A204.1 (cell line): Measurements from ENCODE around the gene KCNJ5.

Experiments used
- FAIRE-seq: peaks from 2 replicates; lab custom pipeline; 2012; peaks lifted over from hg19 to GRCh38; lab: Jason Lieb, UNC

The KCNJ5 gene

DNA sequence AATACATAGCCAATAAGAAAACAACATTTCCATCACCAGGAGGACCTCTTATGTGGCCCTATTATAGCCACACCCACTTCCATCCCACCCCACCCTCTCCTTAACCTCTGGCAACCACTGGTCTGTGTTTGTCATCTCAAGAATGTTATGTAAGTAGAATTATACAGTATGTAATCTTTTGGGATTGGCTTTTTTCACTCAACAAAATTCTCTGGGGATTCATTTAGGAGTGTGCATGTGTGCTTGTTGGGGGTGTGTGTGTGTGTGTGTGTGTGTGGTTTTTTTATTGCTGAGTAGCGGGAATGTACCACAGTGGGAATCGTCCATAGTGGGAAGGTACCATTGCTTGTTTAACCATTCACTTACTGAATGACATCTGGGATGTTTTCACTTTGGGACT lies 5.2 kb downstream of the KCNJ5 start:
- no peak for FAIRE-seq

DNA sequence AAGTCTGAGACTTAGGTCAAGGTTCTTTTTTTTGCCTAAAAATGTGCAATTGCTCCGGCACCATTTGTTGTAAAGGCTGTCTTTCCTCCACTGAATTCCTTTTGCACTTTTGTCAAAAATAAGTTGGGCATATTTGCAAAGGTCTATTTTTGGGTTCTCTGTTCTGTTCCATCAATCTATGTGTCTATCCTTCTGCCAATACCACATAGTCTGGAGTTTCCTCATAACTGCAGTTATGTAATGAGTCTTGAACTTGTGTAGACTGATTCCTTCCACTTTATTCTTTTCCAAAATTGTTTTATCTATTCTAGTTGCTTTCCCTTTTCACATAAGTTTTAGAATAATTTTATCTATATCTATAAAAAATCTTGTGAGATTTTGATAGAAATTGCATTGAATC lies 6.7 kb downstream of the KCNJ5 start:
- no peak for FAIRE-seq

DNA sequence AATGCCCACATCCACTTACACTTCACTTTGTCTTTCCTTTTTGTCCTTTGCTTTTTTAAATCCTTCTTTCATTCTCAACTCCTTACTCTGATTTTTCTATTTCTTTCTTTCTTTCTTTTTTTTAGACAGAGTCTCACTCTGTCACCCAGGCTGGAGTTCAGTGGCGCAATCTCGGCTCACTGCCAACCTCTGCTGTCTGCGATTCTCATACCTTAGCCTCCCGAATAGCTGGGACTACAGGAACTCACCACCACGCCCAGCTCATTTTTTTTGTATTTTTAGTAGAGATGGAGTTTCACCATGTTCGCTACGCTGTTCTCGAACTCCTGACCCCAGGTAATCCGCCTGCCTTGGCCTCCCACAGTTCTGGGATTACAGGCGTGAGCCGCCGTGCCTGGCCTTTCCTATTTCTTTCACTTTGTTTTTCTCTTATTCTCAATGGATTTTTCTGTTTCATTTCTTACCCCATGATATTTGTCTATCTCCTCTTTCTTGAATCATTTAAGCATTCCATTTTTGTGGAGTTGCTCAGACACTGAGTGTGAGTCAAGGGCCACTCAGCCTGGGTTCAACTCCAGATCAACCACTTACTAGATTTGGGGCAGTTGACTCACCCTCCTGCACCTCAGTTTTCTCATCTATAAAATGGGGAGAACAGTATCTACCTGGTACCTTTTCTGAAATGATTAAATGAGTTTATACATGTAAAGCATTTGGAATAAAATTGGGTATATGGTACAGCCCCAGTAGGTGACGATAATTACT lies 7.6 kb downstream of the KCNJ5 start:
- FAIRE-seq, result no peak

DNA sequence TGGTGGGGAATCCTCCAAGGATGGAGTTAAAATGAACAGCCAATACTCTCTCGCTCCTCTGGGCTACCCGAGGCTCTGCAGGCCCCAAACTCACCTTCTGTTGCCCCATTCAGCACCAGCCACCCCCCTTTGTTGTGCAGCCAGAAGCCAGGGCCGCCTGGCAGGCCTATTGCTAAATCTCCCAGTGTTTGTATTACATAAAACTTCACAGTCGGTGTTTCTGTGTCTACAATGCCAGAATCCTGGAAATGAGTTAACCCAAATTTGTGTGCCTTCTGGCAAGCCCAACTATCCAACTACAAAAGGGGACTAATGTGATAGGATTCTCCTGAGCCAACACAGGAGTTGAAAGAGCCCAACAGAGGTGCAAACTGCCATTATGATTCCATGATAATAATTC lies 9.3 kb downstream of the KCNJ5 start:
- FAIRE-seq, result no peak

DNA sequence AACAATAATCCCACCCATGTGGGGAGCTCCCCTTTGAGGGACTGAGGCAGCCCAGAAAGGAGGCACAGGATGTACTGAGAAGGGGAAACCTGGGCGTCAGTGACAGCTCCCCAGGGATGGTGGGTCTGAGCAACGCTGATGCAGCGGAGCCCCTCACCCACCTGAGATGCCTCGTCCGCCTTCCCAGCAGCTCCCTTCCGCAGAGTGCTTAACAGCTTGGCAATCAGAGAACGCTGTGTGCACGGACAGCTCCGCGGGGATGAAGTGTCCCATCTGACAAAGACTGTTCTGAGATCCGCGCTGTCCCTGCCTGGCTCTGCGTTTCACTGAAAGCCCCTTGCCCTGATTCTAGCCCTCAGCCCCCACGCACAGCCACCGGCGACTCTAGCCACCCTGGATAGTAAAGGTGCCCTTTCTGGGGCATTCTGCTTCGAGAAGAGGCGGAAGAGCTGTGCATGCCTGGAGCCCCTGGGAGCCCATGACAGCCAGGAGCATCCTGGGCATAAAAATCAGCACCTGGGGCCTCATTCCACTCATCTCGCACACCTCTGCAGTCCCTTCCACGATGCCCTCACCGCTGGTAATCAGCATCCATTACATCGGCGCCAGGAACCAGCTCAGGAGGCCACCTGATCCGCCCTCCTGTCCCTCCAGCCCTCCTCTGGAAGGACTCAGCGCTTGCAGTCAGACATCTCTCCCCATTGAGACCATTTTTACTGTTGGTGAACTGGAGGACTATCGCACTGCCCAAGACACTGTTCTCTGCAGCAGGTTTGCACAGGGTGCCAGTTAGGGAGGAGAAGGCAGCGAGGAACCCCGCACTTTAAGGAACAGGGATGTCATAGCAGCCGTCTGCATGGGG lies 10.7 kb downstream of the KCNJ5 start:
- no peak for FAIRE-seq

DNA sequence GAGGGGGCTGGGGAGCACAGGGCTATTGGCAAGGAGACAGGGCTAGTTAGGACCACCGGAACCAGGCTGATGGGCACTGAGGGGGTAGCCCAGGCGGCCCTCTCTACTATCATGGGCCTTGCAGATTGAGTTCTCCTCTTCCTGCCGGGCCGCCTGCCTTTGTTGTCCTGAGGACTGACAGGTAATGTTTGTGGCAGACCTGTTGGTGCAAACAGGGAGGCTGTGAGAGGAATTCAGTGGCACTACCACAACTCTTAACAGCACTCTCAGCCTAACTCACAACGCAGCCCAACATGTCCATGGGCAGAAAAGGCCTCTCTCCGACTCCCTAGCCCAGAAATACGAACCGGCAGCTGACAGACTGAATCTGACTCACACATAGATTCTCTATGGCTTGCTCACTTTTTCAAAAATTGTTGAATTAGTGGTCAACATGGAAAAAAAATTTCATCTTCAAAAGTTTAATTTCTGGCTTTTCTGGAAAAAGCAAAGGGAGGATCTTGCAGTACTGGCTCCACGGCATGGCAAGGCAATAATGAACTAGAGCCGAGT lies 11.4 kb downstream of the KCNJ5 start:
- no peak for FAIRE-seq

DNA sequence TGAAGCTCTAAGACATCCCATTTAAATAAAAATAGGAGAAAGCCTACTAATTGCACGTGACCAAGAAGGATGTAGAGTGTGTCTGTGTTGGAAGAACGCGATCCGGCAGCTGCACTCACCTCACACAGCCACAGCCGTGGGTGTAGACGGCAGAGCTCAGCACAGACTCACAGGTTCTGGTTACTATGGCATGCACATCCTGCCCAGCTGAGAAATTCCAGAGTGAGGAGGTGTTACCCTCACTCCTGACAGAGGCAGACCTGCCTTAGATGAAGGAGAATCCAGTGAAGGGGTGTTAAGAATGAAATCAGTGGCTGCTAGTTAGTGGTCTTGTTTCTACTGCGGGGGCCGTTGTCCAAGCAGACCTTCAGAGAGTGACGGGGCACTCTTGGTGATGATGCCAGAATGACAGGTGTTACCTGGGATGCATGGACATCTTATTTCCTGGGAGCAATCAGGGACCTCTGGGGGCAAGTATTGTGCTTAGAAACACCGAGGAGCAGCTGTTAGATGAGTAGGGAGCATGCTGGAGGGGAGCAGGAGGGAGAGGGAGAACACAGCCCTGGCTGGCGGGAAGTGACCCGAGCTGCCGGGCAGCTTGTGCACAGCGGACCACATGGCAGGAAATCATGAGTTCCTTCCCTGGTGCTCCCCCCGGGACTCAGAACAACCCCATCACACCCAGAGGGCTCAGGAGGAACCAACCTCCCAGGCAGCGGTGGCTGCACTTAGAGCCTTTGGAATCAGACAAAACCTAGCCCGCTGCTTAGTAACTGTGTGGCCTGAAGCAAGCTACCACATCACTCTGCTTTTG lies 12.3 kb downstream of the KCNJ5 start:
- no peak for FAIRE-seq

DNA sequence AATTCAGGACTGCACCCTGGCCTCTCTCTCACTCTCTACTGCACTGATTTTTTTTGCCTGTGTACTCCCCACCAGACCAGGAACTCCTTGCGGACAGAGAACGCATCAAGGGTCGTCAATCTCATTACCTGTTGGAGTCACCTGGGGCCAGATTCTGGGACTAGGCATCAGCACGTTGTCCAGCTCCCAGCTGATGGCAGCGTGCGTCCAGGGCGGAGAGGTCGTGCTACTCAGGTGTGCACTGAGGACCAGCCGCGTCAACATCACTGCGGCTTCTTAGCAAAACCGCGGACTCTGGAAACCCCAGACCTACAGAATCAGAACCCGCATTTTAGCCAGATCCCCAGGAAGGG lies 13.1 kb downstream of the KCNJ5 start:
- no peak for FAIRE-seq

DNA sequence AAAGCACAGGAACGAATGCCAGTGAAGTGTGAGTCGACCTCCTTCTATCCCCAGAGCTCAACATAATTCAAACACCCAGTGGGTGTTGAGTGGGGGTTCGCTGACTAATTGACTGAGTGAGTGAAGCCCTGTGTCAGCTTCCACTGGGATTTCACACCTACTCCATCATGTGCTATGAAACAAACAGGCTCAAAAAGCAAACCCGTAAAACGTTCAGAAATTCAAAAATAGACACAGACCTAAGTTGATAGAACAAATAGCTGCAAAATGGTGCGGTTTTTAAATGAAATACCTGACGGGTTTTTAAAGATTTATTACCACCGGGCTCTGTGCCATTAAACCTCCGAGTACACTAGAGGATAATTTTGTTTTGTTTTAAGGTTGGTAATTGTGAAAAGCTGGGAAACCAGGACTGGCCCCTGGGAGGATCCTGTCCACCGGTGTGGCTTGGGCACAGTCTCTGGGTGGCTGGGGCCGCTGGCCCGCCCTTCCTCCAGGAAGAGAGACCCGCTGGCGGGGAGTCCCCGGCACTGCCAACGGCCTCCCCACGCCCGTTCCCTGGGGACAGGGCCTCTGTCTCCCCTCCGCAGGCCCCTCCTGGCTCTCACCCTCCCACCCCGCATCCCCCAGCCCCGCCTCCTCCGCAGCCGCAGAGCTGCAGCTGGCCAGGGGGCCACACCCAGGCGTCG lies 13.6 kb downstream of the KCNJ5 start:
- FAIRE-seq, result no peak

DNA sequence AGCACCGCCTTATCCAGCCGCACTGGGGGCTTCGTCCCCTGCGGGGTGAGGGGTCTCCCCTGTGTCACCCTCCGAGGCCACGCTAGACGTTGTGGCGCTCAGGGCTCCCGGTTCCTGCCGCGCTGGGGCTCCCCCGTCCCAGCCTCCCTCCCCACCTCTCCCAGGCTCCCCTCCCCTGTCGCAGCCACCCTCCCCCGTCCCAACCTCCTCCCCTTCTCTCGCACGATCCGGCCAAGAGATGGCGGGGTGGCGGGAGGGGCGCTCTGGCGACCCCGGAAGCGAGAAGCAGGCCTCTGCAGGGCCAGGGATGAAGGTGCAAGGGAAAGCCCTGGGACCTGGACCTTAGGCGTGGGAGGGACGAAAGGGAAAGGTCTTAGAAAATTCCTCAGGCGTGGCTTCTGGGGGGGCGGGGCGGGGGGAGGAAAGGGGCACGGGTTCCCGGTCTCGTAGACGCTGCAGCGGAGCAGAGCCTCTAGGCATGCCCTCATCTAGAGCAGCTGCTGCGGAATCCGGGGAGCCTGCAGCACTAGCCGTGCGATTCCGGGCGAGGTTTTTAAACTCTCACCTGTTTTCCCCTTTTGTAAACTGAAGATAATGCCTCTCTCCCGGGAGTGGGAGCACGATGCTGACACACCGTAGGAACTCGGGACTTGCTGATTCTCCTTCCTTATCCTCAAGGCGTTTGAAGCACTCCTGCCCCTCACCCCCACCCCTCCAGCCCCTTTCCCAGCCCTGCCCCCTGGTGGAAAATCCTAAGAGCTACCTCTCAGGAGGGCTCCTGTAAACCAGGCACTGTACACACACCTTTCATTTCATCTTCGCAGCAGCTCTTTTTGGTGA lies 14.4 kb downstream of the KCNJ5 start:
- FAIRE-seq, result no peak

DNA sequence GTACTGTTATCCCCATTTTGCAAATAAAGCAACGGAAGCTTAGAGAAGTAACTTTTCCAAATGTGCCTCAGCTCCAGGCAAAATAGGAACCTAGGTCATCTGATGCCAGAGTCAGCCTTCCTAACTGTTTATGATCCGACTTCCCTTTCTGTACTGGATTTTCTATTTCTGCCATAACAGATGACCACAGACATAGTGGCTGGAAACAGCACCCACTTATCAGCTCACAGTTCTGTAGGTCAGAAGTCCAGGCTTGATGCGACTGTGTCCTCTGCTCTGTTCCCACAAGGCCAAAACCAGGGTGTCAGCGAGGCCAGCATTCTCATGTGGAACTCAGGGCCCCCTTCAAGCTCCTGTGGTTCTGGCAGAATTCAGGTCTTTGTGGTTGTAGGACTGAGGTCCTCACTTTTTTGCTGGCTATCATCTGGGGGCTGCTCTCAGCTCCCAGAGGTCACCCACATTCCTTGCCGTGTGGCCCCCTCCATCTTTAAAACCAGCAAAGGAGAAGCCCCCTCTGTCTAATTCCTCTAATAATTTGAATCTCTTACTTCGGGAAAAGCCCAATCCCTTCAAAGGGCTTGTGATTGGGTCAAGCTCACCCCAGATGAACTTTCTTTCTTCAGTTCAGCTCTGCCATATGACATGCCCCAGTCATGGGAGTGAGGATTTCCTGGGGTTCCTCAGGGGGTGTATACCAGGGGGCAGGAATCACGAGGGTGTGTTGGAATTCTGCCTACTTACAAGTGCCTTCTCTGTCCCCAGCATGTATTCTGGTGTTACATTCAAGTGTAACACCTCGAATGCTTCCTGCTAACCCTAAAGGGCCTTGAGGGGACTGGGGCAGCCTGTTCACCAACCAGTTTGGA lies 15.3 kb downstream of the KCNJ5 start:
- FAIRE-seq, result no peak

DNA sequence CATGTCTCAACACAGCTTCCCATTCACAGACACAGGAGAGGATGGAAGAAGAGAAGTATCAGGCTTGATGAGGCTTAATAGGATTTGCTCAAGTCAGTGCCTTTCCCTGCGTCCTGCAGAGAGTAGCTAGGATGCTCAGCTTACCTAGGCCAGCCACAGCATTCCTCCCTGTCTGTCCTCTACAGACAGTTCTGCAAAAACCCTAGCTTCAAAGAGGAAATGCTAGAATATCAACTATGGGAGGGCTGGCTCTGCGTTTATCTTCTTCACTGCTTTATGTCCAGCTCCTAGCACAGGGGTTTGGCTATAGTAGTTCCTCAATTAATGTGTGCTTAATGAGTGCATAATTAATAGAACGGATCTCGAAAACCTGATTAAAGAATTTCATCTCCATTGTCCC lies 16.4 kb downstream of the KCNJ5 start:
- no peak for FAIRE-seq

DNA sequence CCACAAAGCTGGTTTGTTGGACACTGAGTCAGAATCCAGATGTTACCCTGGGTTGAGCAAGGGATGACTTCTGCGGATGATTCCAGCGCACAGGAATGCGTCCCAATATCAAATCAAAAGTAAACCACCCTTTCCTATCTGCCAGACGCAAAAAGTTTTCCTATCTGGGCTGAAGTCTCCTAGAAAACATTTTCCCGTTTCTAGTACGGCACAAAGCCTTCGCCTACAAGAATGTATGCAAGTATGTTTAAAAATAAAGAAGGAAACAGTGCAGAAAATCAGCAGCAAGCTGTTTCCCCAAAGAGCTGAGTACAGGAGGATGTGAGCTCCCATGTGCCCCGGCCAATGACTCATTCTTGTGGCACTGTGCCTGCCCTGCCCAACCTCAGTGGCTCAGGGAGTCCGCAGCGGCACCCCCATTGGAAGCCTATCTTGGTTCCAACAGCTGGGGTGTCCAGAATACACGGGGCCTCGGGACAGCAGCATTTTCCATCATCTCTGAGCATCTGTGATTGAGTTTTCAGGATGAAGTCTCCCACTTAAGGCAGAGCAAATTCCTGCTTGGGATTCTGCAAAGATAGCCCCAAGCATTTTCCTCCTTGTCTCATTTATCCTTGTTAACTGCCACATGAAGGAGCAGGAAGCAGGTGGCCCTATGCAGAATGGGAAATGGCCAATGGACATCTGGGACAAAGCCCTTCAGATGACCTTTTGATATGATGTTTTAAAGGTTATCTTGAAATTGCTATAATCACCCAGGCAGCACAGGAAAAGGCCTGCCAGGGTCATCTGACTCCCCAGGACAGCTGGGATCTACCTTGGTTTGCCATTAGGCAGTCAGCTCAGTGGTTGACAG lies 17.5 kb downstream of the KCNJ5 start:
- FAIRE-seq, result no peak

DNA sequence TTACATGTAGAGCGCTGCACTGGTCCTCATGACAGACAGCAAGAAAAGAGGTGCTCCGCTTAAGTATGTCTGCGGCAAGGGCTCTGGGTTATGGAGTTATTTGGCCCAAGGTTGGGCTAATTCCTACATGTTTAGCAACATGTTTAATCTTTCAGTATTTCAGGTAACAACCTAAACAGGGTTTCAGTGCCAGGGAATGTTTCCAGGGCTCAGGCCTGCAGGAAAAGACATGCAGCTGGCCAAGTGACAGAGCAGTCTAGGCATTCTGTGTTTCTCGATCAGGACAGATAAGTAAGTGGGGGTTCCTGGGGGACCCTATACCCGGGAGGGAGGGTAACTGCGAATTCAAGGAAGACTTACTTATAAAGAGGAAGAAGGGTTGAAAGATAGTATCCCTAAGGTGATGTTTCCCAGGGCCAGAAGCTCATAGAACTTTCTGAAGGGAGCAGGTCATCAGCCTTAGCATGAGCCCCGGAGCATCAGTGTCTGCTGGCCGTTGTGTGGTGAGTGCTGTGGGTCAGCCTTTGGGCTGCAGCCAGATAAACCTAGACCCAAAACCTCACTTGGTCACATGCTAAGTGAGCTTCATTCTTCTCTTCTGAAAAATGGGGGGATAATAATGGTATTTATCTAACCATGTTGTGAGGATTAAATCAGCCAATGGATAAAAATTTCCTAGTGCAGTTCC lies 18.4 kb downstream of the KCNJ5 start:
- FAIRE-seq, result no peak

DNA sequence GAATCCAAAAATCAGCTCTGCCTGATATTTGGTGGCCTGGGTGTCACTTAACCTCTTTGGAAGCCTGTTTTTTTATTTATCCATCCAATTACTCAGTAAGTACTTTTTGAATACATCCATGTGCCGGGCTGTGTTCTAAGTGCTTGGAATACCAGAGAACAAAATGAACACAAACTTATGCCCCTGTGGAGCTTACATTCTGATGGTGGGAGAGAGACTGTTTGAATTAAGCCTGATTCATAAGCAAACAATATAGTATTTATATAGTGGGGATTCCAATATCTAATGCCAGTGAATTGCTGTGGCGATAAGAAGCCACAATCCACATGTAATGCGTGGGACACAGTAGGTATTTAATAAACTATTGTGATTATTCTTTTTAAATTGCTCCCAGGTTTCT lies 19.4 kb downstream of the KCNJ5 start:
- no peak for FAIRE-seq

DNA sequence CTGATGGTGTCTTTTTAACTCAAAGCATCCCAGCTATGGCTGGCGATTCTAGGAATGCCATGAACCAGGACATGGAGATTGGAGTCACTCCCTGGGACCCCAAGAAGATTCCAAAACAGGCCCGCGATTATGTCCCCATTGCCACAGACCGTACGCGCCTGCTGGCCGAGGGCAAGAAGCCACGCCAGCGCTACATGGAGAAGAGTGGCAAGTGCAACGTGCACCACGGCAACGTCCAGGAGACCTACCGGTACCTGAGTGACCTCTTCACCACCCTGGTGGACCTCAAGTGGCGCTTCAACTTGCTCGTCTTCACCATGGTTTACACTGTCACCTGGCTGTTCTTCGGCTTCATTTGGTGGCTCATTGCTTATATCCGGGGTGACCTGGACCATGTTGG lies 20.1 kb downstream of the KCNJ5 start:
- no peak for FAIRE-seq

DNA sequence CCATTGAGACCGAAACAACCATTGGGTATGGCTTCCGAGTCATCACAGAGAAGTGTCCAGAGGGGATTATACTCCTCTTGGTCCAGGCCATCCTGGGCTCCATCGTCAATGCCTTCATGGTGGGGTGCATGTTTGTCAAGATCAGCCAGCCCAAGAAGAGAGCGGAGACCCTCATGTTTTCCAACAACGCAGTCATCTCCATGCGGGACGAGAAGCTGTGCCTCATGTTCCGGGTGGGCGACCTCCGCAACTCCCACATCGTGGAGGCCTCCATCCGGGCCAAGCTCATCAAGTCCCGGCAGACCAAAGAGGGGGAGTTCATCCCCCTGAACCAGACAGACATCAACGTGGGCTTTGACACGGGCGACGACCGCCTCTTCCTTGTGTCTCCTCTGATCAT lies 20.5 kb downstream of the KCNJ5 start:
- no peak for FAIRE-seq

DNA sequence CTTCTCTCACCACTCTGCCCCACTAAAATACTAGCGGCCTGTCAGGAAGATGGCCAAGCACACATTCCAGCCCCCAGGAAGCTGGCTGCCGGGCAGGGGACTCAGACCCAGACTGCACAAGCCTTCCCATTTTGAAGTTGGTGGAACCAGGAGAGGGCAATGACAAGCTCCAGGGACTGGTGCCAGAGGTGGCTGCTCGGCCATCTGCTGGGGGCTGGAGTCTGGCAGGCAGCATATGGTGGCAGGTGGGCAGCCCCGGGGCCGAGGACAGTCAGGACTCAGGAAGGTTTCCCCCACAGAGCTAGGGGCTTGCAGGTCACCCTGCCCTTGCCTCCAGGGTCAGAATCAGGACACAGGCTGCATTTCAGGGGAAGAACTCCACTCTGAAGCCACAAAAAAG lies 22.6 kb downstream of the KCNJ5 start:
- FAIRE-seq, result no peak
